ENCODE results near the gene RABEP2.
A peak's percentile ranks its signal among the peaks of the same experiment; 100 is the strongest.

RABEP2 gene

DNA sequence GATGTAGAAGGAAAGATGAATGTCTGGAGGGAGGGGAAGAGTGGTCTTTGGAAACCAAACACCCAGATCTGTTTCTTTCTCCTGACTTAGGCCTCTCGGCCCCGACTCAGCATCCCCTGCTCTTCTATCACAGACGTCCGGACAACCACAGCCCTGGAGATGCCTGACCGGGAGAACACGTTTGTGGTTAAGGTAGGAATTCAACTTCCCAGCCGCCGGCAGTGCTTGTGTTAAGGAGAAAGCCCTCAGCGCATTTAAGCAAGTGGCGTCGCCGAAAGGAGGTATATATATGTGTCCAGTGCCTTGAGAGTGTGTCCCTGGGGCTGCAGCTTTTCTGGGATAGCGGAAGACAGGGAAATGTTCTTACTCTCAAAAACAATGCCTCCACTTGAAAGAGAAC is 57.8 kb downstream of the RABEP2 start:
- no peak for DNase-seq (ENCODE audit: low spot score)
- TF ChIP-seq CTCF (IDR thresholded peaks at IDR 0.05; ENCODE audit: extremely low read depth, insufficient read depth, missing control alignments), result no peak
- in situ Hi-C loops (cut with MboI; ENCODE audit: low pct_unique_long_range_greater_than_20kb, low sequenced_read_pairs, unreplicated experiment), result no loop called here

- no peak for DNase-seq (ENCODE audit: low spot score)
- no peak for TF ChIP-seq CTCF (IDR thresholded peaks at IDR 0.05; ENCODE audit: extremely low read depth, insufficient read depth, missing control alignments)
- in situ Hi-C loops (cut with MboI; ENCODE audit: low pct_unique_long_range_greater_than_20kb, low sequenced_read_pairs, unreplicated experiment), result no loop called here
These were observed 58.6 kb downstream of the RABEP2 start for GRCh38 chr16:28866454-28866804.

DNA sequence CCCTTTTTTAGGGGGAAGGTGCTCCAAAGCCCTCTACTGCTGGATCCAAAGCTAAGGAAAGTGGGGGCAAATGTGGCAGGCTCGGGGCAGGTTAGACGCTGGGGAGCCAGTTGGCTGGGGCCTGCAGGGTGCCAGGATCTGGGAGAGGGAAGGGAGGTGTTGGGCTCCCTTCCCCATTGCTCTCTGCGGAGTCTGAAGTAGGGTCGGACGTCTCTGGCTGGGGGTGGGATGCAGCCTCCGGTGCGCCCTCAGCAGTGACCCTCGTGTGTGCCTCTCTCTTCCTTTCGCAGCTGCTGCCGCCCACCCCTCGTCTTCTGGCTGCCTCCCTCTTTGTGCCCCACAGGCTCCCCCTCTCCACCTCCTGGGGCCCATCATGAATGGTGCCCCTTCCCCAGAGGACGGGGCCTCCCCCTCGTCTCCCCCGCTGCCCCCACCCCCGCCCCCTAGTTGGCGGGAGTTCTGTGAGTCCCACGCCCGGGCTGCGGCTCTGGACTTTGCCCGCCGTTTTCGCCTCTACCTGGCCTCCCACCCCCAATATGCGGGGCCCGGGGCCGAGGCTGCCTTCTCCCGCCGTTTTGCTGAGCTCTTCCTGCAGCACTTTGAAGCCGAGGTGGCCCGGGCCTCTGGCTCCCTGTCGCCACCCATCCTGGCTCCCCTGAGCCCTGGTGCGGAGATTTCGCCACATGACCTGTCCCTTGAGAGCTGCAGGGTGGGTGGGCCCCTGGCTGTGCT is 59.1 kb downstream of the RABEP2 start:
- DNase-seq (ENCODE audit: low spot score), result no peak
- in situ Hi-C loops (cut with MboI; ENCODE audit: low pct_unique_long_range_greater_than_20kb, low sequenced_read_pairs, unreplicated experiment), result no loop called here
- no peak for TF ChIP-seq CTCF (IDR thresholded peaks at IDR 0.05; ENCODE audit: extremely low read depth, insufficient read depth, missing control alignments)

DNA sequence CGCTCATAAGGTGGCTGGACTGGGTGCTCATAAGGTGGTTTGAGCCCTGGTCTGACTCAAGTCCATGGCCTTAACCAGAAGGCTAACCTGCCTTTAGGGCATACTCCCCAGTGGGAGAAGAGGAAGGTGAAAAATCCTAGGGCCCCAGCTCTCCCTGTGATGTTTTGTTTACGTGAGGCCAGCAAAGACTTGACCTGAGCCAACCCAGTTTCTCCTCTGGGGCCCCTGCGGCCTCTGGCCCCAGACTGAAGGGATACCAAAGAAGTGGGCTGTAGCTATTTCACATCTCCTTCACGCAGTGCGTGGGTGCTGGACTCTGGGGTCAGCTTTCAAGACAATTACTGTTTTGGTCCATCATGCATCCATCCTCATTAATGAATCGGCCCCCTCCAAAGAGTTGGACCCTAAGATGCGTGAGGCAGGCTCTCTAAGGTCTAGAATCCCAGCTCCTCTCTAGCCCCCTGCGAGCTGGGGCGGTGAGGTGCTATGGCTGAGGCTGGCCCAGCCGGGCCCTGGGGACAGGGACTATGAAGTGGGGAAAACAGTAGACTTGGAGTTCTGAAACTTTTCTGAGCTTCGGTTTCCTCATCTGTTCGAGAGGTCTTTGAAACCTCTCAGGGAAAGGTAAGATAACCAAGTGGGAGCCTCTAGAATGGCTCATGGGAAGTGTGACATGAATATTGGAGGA is 59.9 kb downstream of the RABEP2 start:
- DNase-seq (ENCODE audit: low spot score), result no peak
- in situ Hi-C loops (cut with MboI; ENCODE audit: low pct_unique_long_range_greater_than_20kb, low sequenced_read_pairs, unreplicated experiment), result no loop called here
- TF ChIP-seq CTCF (IDR thresholded peaks at IDR 0.05; ENCODE audit: extremely low read depth, insufficient read depth, missing control alignments), result no peak

DNA sequence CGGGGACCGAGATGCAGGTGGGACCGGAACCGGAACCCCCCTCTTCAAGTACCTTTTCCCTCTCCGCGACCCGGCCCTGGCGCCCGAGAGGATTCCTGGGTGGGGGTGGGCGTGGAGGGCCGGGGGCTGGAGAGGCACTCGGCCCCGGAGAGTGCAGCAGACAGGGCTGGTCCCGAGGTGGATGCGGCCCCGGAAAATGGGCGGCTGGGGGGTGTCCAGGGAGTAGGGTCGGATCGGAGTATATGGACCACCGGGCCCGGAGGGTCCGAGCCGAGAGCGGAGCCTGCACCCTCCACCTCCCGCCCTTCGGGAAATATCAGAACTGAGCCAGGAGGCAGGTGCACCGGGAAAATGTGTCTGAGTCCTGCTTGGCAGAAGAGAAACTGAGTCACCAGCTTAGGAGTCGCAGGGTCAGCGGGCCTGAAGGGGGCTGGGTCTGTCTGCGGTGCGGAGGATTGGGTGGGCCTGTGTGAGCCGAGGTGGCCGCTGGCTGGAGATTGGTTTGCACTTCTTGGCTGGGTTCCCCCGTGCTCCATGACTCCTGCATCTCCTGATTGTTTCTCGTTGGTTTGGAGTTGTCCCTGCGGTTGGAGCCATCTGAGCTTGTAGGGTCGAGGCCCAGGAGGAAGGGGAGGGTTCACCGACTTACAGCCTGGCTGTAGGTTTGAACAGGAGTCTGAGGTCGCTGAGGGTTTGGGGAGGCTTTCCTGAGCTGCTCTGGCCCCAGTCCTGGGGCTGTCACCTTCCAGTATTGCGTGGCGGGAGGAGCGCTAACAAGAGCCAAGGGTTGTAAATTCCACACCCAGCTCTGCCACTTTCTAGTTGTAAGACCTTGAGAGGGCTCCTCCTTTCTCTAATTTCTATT is 60.9 kb downstream of the RABEP2 start:
- no peak for TF ChIP-seq CTCF (IDR thresholded peaks at IDR 0.05; ENCODE audit: extremely low read depth, insufficient read depth, missing control alignments)
- in situ Hi-C loops (cut with MboI; ENCODE audit: low pct_unique_long_range_greater_than_20kb, low sequenced_read_pairs, unreplicated experiment), result no loop called here
- DNase-seq (ENCODE audit: low spot score), result peak; percentile 45

DNA sequence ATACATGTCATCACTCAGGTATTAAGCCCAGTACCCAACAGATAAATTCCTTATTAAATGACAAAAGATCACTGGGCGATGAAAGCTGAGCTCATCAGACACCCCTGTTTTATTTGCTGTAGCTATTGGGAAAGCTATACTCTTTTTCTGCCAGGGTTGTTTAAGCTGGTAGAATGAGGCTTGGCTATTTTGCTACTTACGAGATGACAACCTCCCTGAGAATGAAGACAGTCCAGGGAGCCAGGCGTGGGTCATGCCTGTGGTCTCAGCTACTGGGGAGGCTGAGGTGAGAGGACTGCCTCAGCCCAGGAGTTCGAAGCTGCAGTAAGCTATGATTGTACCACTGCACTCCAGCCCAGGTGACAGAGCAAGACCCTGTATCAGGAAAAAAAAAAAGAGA is 65.7 kb downstream of the RABEP2 start:
- in situ Hi-C loops (cut with MboI; ENCODE audit: low pct_unique_long_range_greater_than_20kb, low sequenced_read_pairs, unreplicated experiment), result no loop called here
- no peak for DNase-seq (ENCODE audit: low spot score)
- TF ChIP-seq CTCF (IDR thresholded peaks at IDR 0.05; ENCODE audit: extremely low read depth, insufficient read depth, missing control alignments), result no peak
